ENCODE results near the gene OTOP3. TPM values are rescaled to one million over a fixed set of nuclear protein-coding genes. Genes with fewer than 3 reads are reported as not detected.

Gene OTOP3, protein sequence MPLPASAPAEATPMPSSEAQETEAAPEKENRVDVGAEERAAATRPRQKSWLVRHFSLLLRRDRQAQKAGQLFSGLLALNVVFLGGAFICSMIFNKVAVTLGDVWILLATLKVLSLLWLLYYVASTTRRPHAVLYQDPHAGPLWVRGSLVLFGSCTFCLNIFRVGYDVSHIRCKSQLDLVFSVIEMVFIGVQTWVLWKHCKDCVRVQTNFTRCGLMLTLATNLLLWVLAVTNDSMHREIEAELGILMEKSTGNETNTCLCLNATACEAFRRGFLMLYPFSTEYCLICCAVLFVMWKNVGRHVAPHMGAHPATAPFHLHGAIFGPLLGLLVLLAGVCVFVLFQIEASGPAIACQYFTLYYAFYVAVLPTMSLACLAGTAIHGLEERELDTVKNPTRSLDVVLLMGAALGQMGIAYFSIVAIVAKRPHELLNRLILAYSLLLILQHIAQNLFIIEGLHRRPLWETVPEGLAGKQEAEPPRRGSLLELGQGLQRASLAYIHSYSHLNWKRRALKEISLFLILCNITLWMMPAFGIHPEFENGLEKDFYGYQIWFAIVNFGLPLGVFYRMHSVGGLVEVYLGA
- total RNA-seq, result not detected

DNA sequence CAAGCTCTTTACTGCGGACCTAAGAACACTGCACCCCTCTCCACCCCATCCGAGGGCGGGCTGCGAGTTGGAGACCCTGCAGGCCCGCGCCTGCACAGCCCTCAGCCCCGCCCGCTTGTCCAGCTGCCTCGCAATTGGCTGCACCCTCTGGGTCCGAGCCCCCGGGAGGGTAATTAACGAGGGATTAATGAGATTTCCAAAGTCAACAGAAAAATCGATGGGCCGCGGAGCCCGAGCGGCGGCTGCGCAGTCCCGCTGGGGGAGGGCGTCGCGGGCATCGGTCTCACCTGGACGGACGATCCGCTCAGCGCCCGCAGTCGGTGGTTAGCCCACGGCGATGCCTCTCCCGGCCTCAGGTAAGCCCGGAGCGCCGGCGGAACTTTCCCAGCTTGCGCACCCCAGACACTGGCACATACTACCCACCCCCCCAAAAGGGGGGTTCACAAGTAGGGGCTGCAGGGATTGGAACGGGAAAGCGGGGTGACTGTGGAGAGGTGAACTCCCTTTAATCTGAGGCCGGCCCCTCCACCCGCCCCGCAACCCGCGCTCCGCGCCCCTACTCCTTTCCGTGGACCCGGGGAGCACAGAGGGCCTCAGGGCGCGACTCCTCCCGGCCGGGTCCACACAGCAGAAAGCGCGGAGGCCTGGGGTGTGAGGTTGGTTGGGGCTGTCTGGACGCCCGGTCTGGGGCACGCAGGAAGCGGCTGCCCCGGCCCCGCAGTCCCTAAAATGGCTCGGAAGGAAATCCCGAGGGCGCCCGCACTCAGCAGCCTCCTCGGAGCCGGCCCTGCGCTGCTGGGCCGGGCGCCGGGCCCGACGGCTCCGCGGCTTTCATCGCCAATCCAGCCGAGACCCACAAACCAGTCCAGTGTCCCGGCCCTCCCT is at the start of gene OTOP3:
TSS of gene OTOP3 (plus strand) at position 314 of the 885 bp plus-strand sequence. CDS start at position 338, 24 bp downstream.
- Histone ChIP-seq H3K9me3 (no peaks in the 10 kb centered on the region), H3K36me3 (no peaks in the 10 kb centered on the region), H3K4me3 (no peak within 1 kb of the TSS), H3K4me1 (peaks cover 0 to 5% of the 10 kb centered on the region in 2 donors), H3K27ac (no peak within 1 kb of the TSS), H3K27me3 (peaks cover 19% of the 10 kb centered on the region)
- no peak for DNase-seq (ENCODE audit: low spot score in 2 of 2)
- intact Hi-C loops (cut with DNase I), result no loop called here
- TF ChIP-seq, protein P1, sequence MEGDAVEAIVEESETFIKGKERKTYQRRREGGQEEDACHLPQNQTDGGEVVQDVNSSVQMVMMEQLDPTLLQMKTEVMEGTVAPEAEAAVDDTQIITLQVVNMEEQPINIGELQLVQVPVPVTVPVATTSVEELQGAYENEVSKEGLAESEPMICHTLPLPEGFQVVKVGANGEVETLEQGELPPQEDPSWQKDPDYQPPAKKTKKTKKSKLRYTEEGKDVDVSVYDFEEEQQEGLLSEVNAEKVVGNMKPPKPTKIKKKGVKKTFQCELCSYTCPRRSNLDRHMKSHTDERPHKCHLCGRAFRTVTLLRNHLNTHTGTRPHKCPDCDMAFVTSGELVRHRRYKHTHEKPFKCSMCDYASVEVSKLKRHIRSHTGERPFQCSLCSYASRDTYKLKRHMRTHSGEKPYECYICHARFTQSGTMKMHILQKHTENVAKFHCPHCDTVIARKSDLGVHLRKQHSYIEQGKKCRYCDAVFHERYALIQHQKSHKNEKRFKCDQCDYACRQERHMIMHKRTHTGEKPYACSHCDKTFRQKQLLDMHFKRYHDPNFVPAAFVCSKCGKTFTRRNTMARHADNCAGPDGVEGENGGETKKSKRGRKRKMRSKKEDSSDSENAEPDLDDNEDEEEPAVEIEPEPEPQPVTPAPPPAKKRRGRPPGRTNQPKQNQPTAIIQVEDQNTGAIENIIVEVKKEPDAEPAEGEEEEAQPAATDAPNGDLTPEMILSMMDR (IDR thresholded peaks at IDR 0.05), result no peak

- Histone ChIP-seq H3K27me3 (peaks cover 6% of the 10 kb centered on the region), H3K36me3 (no peaks in the 10 kb centered on the region), H3K4me1 (peaks cover 0 to 5% of the 10 kb centered on the region in 2 donors), H3K9me3 (no peaks in the 10 kb centered on the region), H3K27ac (no peak overlapping the region), H3K4me3 (no peak overlapping the region)
- DNase-seq (ENCODE audit: low spot score in 2 of 2), result no peak
- intact Hi-C loops (cut with DNase I), result no loop called here
- TF ChIP-seq, protein P1 (IDR thresholded peaks at IDR 0.05), result no peak
These were observed 47.2 kb upstream of the OTOP3 start for GRCh38 chr17:74888469-74888868.

DNA sequence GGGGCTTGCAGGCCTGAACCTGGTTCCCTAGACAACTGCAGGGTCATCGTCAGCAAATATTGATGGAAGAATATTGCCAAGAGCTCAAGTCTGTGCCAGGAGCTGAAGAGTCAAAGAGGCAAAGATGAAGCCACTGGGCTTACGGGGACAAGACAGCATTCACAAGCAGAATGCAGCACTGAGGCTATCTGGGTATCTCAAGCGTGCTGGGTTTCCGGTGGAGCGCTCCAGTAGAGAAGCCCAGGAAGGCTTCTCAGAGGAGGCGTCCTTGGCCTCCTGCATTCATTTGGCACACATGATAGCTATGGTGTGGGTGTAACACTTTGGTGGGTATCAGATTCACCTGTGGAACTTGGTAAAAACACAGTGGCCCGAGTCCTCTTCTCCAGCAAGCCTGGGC is 45.1 kb upstream of the OTOP3 start:
- Histone ChIP-seq H3K4me3 (no peak overlapping the region), H3K36me3 (no peaks in the 10 kb centered on the region), H3K9me3 (no peaks in the 10 kb centered on the region), H3K27me3 (peaks cover 12% of the 10 kb centered on the region), H3K27ac (no peak overlapping the region), H3K4me1 (peaks cover 0 to 7% of the 10 kb centered on the region in 2 donors)
- TF ChIP-seq, protein P1 (IDR thresholded peaks at IDR 0.05), result no peak
- intact Hi-C loops (cut with DNase I), result no loop called here
- DNase-seq (ENCODE audit: low spot score in 2 of 2), result no peak

GRCh38 chr17:74892013-74892841 is 43.5 kb upstream of the OTOP3 start:
- no peaks in the 10 kb centered on the region for H3K36me3 ChIP-seq
- H3K4me3 ChIP-seq, result no peak overlapping the region
- DNase-seq (ENCODE audit: low spot score in 2 of 2), result no peak
- TF ChIP-seq, protein P1 (IDR thresholded peaks at IDR 0.05), result no peak
- peaks cover 12% of the 10 kb centered on the region for H3K27me3 ChIP-seq
- no peaks in the 10 kb centered on the region for H3K9me3 ChIP-seq
- intact Hi-C loops (cut with DNase I), result no loop called here
- H3K4me1 ChIP-seq, result peaks cover 0 to 7% of the 10 kb centered on the region in 2 donors
- H3K27ac ChIP-seq, result no peak overlapping the region
